OCI-LY1 (cell line): ENCODE results near the gene FREY1.

Experiments used
- H2AFZ ChIP-seq: fragments of 200-600 bp; sonication (generic), shearing (Covaris generic); 2 replicates; pipeline ENCODE4 v1.6.0; 2014; ENCODE audit warnings: antibody characterized with exemption, mild to moderate bottlenecking, low read length
- H3F3A ChIP-seq: fragments of 200-600 bp; sonication (generic), shearing (Covaris generic); 2 replicates; pipeline ENCODE4 v1.6.0; 2014; ENCODE audit warnings: mild to moderate bottlenecking, antibody characterized with exemption, low read length, moderate library complexity; ENCODE audit not compliant: insufficient read depth
- H3K27ac ChIP-seq: fragments of 200-600 bp; sonication (generic); 2 replicates; pipeline ENCODE4 v1.5.1; 2014; ENCODE audit warnings: low read length, mixed run types, mild to moderate bottlenecking, low read depth; ENCODE audit not compliant: poor library complexity, severe bottlenecking
- H3K27me3 ChIP-seq: fragments of 200-600 bp; sonication (generic); 2 replicates; pipeline ENCODE4 v1.6.0; 2014; ENCODE audit warnings: antibody characterized with exemption, mild to moderate bottlenecking, low read length, moderate library complexity; ENCODE audit not compliant: insufficient read depth
- H3K36me3 ChIP-seq: fragments of 200-600 bp; sonication (generic); 2 replicates; pipeline ENCODE4 v1.6.1; 2014; ENCODE audit warnings: mild to moderate bottlenecking, antibody characterized with exemption, low read length, moderate library complexity, mixed read lengths; ENCODE audit not compliant: insufficient read depth
- H3K4me1 ChIP-seq: fragments of 200-600 bp; sonication (generic); 2 replicates; pipeline ENCODE4 v1.5.1; 2014; ENCODE audit warnings: mild to moderate bottlenecking, low read length, moderate library complexity; ENCODE audit not compliant: insufficient read depth, severe bottlenecking
- H3K4me2 ChIP-seq: fragments of 200-600 bp; sonication (generic), shearing (Covaris generic); 2 replicates; pipeline ENCODE4 v1.6.1; 2014; ENCODE audit warnings: low read length
- H3K4me3 ChIP-seq: fragments of 200-600 bp; sonication (generic); 2 replicates; pipeline ENCODE4 v1.5.1; 2014; ENCODE audit warnings: low read length, low read depth, mild to moderate bottlenecking, mixed read lengths; ENCODE audit not compliant: poor library complexity, severe bottlenecking
- H3K79me2 ChIP-seq: fragments of 200-600 bp; shearing (Covaris generic); 2 replicates; pipeline ENCODE4 v1.6.1; 2016; ENCODE audit warnings: mixed run types, low read length, mixed read lengths; ENCODE audit not compliant: insufficient read depth
- H3K9ac ChIP-seq: fragments of 200-600 bp; sonication (generic), shearing (Covaris generic); 2 replicates; pipeline ENCODE4 v1.6.1; 2014; ENCODE audit warnings: mild to moderate bottlenecking, low read length, mixed read lengths
- H3K9me2 ChIP-seq: fragments of 200-600 bp; sonication (generic), shearing (Covaris generic); 2 replicates; pipeline ENCODE4 v1.6.1; 2014; ENCODE audit warnings: low read depth, mild to moderate bottlenecking, low read length, mixed read lengths
- H3K9me3 ChIP-seq: fragments of 200-600 bp; shearing (Covaris generic); 2 replicates; pipeline ENCODE4 v1.6.1; 2014; ENCODE audit warnings: low read length, mixed read lengths
- H4K20me1 ChIP-seq: fragments of 200-600 bp; sonication (generic), shearing (Covaris generic); 2 replicates; pipeline ENCODE4 v1.6.0; 2016; ENCODE audit warnings: mild to moderate bottlenecking, low read length; ENCODE audit not compliant: insufficient read depth
- CTCF ChIP-seq: fragments of 200-600 bp; sonication (generic), shearing (Covaris generic); IDR thresholded peaks from 2 replicates; pipeline ENCODE4 v1.5.1; 2017; ENCODE audit warnings: mild to moderate bottlenecking, antibody characterized with exemption, low read length, moderate library complexity, mixed read lengths
- EZH2 ChIP-seq: fragments of 200-600 bp; sonication (generic), shearing (Covaris generic); IDR thresholded peaks from 2 replicates; pipeline ENCODE4 v1.8.0; 2017; ENCODE audit warnings: borderline replicate concordance, mixed run types, mild to moderate bottlenecking, antibody characterized with exemption, low read length, moderate library complexity, mixed read lengths

Gene FREY1

GRCh38 chr11:45905095-45905494, 2.0 kb downstream of the FREY1 start:
- Histone ChIP-seq H3K9me2 (no peaks in the 10 kb centered on the region), H3F3A (no peaks in the 10 kb centered on the region), H3K4me1 (peaks cover 12% of the 10 kb centered on the region), H3K36me3 (peaks cover 8% of the 10 kb centered on the region), H3K4me2 (no peak overlapping the region), H2AFZ (no peak overlapping the region), H3K9me3 (no peaks in the 10 kb centered on the region), H3K27me3 (peaks cover 4% of the 10 kb centered on the region; the same call in 1 of the 2 replicates), H3K4me3 (no peak overlapping the region), H3K27ac (no peak overlapping the region), H3K79me2 (no peaks in the 10 kb centered on the region), H4K20me1 (no peaks in the 10 kb centered on the region), H3K9ac (no peak overlapping the region)
- no peak for TF ChIP-seq CTCF
- TF ChIP-seq EZH2: no peak

GRCh38 chr11:45904309-45904915, 2.7 kb downstream of the FREY1 start:
- Histone ChIP-seq H4K20me1 (no peaks in the 10 kb centered on the region), H3K9me2 (no peaks in the 10 kb centered on the region), H3K4me2 (no peak overlapping the region), H3K27ac (no peak overlapping the region), H2AFZ (no peak overlapping the region), H3K79me2 (no peaks in the 10 kb centered on the region), H3K36me3 (peaks cover under 1% of the 10 kb centered on the region), H3K4me3 (no peak overlapping the region), H3K9ac (no peak overlapping the region), H3K9me3 (no peaks in the 10 kb centered on the region), H3K27me3 (peaks cover 4% of the 10 kb centered on the region; the same call in 1 of the 2 replicates), H3K4me1 (peaks cover 12% of the 10 kb centered on the region), H3F3A (no peaks in the 10 kb centered on the region)
- TF ChIP-seq EZH2 (no peak), CTCF (no peak)

- Histone ChIP-seq H3K9me2 (no peaks in the 10 kb centered on the region), H3K4me3 (no peak overlapping the region), H3K27me3 (peaks cover 4% of the 10 kb centered on the region; the same call in 1 of the 2 replicates), H3K9ac (no peak overlapping the region), H2AFZ (no peak overlapping the region), H3K4me1 (peaks cover 12% of the 10 kb centered on the region), H3K79me2 (no peaks in the 10 kb centered on the region), H4K20me1 (no peaks in the 10 kb centered on the region), H3K4me2 (no peak overlapping the region; the same call in 1 of the 2 replicates), H3K36me3 (no peaks in the 10 kb centered on the region), H3F3A (no peaks in the 10 kb centered on the region), H3K27ac (no peak overlapping the region), H3K9me3 (no peaks in the 10 kb centered on the region)
- TF ChIP-seq EZH2 (no peak), CTCF (no peak)
Measured at GRCh38 chr11:45902452-45903380, 4.4 kb downstream of the FREY1 start.
